ENCODE results near the gene HERC4.
"Not testable (repeated sequence)": the region's sequence is repeated elsewhere in the genome, so short reads cannot be mapped to it uniquely, and the experiment has no call there.

The HERC4 gene

DNA sequence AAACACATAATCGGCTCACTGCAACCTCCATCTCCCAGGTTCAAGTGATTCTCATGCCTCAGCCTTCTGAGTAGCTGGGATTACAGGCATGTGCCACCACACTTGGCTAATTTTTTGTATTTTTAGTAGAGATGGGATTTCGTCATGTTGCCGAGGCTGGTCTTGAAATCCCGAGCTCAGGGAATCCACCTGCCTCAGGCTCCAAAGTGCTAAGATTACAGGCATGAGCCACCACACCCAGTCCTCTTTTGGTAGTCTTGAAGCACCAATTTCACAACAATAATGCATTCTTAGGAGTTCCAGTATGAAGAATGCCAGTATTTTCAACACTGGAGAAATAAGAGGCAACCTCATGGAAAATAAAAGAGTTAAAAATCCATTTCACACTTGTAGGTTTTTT is 109.0 kb downstream of the HERC4 start:
- H3K27ac Mint-ChIP-seq (ENCODE audit: low read depth); H3K27me3 Mint-ChIP-seq; ATAC-seq (replicated peaks; ENCODE audit: extremely low read depth, poor library complexity, severe bottlenecking); H3K4me3 Mint-ChIP-seq; H3K9me3 Mint-ChIP-seq; DNase-seq (ENCODE audit: low spot score in 2 of 2): not testable (repeated sequence)
- H3K36me3 Mint-ChIP-seq (ENCODE audit: insufficient read depth): peaks cover 23% of the 10 kb centered on the region
- H3K4me1 Mint-ChIP-seq: peaks cover 35% of the 10 kb centered on the region

- Mint-ChIP-seq H3K9me3 (no peaks in the 10 kb centered on the region), H3K4me1 (peaks cover 35% of the 10 kb centered on the region), H3K27me3 (no peaks in the 10 kb centered on the region), H3K4me3 (no peak overlapping the region), H3K36me3 (ENCODE audit: insufficient read depth) (peaks cover 22% of the 10 kb centered on the region), H3K27ac (ENCODE audit: low read depth) (no peak overlapping the region)
- ATAC-seq (replicated peaks; ENCODE audit: extremely low read depth, poor library complexity, severe bottlenecking): no peak
- no peak for DNase-seq (ENCODE audit: low spot score in 2 of 2)
Observed at GRCh38 chr10:67965456-67965855, 109.6 kb downstream of the HERC4 start.

DNA sequence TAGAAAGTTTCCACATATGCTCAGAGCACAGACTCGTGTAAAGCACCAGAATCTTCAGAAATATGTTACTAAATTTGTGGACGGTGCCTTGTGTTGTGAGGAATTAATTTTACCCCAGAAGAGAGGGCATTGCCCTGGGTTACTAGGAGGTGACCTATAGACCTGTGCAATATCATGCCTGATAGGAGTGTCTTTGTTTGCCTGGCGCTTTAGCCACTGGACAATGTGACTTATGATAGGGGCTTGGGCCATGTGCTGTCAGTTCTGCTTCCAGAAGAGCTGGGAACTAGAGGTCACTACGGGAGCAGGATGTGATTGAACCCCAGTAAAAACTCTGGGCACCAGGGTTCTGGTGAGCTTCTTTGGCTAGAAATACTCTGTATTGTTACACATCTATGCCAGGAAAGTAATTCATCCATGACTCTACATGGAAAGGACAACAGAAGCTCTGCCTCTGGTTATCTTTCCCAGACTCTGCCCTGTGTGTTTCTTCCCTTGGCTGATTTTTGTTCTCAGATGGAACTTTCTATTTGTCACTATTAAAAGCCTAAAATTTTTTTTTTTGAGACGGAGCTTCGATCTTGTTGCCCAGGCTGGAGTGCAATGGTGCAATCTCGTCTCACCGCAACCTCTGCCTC is 115.1 kb downstream of the HERC4 start:
- no peaks in the 10 kb centered on the region for H3K9me3 Mint-ChIP-seq
- DNase-seq (ENCODE audit: low spot score in 2 of 2) (no peak), ATAC-seq (replicated peaks; ENCODE audit: extremely low read depth, poor library complexity, severe bottlenecking) (no peak)
- peak overlapping the region; percentile 73 for H3K27ac Mint-ChIP-seq (ENCODE audit: low read depth)
- H3K27me3 Mint-ChIP-seq: no peaks in the 10 kb centered on the region
- peaks cover 11% of the 10 kb centered on the region for H3K36me3 Mint-ChIP-seq (ENCODE audit: insufficient read depth)
- peaks cover 14% of the 10 kb centered on the region for H3K4me1 Mint-ChIP-seq
- no peak overlapping the region for H3K4me3 Mint-ChIP-seq

DNA sequence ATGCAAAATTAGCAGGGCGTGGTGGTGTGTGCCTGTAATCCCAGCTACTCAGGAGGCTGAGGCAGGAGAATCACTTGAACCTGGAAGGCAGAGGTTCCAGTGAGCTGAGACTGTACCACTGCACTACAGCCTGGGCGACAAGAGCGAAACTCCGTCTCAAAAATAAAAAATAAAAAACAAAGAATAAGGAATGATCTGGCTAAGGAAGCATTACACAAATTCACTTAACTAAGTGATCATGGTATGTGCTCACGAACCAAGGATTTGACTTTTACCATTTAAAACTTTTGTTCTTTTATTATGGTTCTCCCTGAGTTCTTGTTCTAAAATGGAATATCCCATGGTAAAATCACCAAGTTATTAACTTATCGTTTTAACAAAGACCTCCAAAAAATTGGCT is 119.5 kb downstream of the HERC4 start:
- H3K27me3 Mint-ChIP-seq: no peaks in the 10 kb centered on the region
- no peak overlapping the region for H3K4me3 Mint-ChIP-seq
- H3K9me3 Mint-ChIP-seq: no peaks in the 10 kb centered on the region
- no peak overlapping the region for H3K27ac Mint-ChIP-seq (ENCODE audit: low read depth)
- peaks cover 15% of the 10 kb centered on the region for H3K36me3 Mint-ChIP-seq (ENCODE audit: insufficient read depth)
- H3K4me1 Mint-ChIP-seq: peaks cover 6% of the 10 kb centered on the region
- ATAC-seq (replicated peaks; ENCODE audit: extremely low read depth, poor library complexity, severe bottlenecking): no peak
- DNase-seq (ENCODE audit: low spot score in 2 of 2): no peak

DNA sequence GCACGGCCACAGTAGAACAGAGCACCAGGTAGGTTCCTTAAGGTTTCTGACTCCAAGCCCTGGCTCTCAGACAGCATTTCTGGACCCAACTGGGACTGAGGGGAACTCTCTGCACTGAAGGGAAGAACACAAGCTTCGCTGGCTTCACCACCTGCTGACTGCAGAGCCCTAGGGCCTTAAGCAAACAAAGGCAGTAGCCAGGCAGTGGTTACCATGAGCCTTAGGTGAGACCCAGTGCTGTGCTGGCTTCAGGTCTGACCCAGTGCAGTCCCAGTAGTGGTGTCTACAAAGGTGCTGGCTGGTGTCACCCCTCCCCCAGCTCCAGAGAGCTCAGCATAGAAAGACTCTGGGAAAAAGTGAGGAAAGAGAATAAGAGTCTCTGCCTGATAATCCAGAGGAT is 131.2 kb downstream of the HERC4 start:
- H3K27ac Mint-ChIP-seq (ENCODE audit: low read depth): no peak overlapping the region
- no peaks in the 10 kb centered on the region for H3K9me3 Mint-ChIP-seq
- no peaks in the 10 kb centered on the region for H3K27me3 Mint-ChIP-seq
- DNase-seq (ENCODE audit: low spot score in 2 of 2): no peak
- peaks cover 16% of the 10 kb centered on the region for H3K4me1 Mint-ChIP-seq
- H3K4me3 Mint-ChIP-seq: no peak overlapping the region
- H3K36me3 Mint-ChIP-seq (ENCODE audit: insufficient read depth): peaks cover 41% of the 10 kb centered on the region
- ATAC-seq (replicated peaks; ENCODE audit: extremely low read depth, poor library complexity, severe bottlenecking): no peak

DNA sequence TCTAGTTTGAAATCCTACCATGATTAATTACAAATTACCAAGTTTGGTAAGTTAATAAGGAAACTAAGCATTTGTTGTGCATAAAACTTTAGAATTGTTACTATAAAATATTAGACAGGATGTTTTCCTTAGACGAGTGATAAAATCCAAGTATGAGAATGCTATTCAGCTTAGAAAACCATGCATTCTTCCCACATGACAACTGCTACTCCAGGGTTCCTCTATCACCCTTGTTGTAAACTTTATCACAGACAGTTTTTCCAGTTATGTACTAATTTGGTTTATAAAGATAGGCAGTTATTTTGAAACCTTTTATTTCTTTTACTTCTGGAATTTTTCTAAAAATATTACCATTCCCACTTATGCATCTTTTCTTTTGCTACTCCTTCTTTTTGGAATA is 138.7 kb downstream of the HERC4 start:
- no peak overlapping the region for H3K4me3 Mint-ChIP-seq
- ATAC-seq (replicated peaks; ENCODE audit: extremely low read depth, poor library complexity, severe bottlenecking): no peak
- peak overlapping the region; percentile 38 for H3K27ac Mint-ChIP-seq (ENCODE audit: low read depth)
- peaks cover 47% of the 10 kb centered on the region for H3K36me3 Mint-ChIP-seq (ENCODE audit: insufficient read depth)
- no peak for DNase-seq (ENCODE audit: low spot score in 2 of 2)
- H3K9me3 Mint-ChIP-seq: no peaks in the 10 kb centered on the region
- no peaks in the 10 kb centered on the region for H3K27me3 Mint-ChIP-seq
- no peaks in the 10 kb centered on the region for H3K4me1 Mint-ChIP-seq

- DNase-seq (ENCODE audit: low spot score in 2 of 2): no peak
- Mint-ChIP-seq H3K27ac (ENCODE audit: low read depth) (no peak overlapping the region), H3K4me1 (no peaks in the 10 kb centered on the region), H3K4me3 (no peak overlapping the region), H3K36me3 (ENCODE audit: insufficient read depth) (peaks cover 53% of the 10 kb centered on the region), H3K9me3 (no peaks in the 10 kb centered on the region), H3K27me3 (no peaks in the 10 kb centered on the region)
- ATAC-seq (replicated peaks; ENCODE audit: extremely low read depth, poor library complexity, severe bottlenecking): no peak
Observed at GRCh38 chr10:67935223-67935622, 139.9 kb downstream of the HERC4 start.

DNA sequence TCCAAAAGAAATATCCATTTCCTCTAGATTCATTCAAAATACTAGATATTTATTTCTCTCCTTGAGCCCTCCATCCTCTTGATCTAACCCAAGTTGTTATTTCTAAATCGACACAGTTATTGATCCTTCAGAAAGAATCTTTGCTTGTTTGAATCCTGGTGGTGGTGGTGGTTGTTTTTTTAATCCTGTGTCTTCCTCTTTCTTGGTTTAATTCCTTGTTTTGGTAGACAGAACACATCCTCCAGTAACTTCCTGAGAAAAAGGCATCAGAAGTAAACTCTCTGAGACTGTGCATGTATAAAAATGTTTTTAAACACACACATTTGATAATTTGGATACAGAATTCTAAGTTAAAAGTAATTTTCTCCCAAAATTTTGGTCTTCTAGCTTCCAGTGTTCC is 140.7 kb downstream of the HERC4 start:
- Mint-ChIP-seq H3K27ac (ENCODE audit: low read depth) (peak overlapping the region; percentile 78), H3K4me1 (no peaks in the 10 kb centered on the region), H3K27me3 (no peaks in the 10 kb centered on the region), H3K4me3 (no peak overlapping the region), H3K9me3 (no peaks in the 10 kb centered on the region), H3K36me3 (ENCODE audit: insufficient read depth) (peaks cover 56% of the 10 kb centered on the region)
- no peak for DNase-seq (ENCODE audit: low spot score in 2 of 2)
- ATAC-seq (replicated peaks; ENCODE audit: extremely low read depth, poor library complexity, severe bottlenecking): no peak

GRCh38 chr10:67933199-67933598 is 141.9 kb downstream of the HERC4 start:
- Mint-ChIP-seq H3K4me1 (no peaks in the 10 kb centered on the region), H3K4me3 (no peak overlapping the region), H3K27ac (ENCODE audit: low read depth) (peak overlapping the region; percentile 78), H3K9me3 (no peaks in the 10 kb centered on the region), H3K36me3 (ENCODE audit: insufficient read depth) (peaks cover 50% of the 10 kb centered on the region), H3K27me3 (no peaks in the 10 kb centered on the region)
- DNase-seq (ENCODE audit: low spot score in 2 of 2) (no peak), ATAC-seq (replicated peaks; ENCODE audit: extremely low read depth, poor library complexity, severe bottlenecking) (no peak)

GRCh38 chr10:67926951-67927350 is 148.1 kb downstream of the HERC4 start:
- Mint-ChIP-seq H3K36me3 (ENCODE audit: insufficient read depth) (peaks cover 42% of the 10 kb centered on the region), H3K27ac (ENCODE audit: low read depth) (no peak overlapping the region), H3K9me3 (no peaks in the 10 kb centered on the region), H3K4me1 (no peaks in the 10 kb centered on the region), H3K27me3 (no peaks in the 10 kb centered on the region), H3K4me3 (no peak overlapping the region)
- ATAC-seq (replicated peaks; ENCODE audit: extremely low read depth, poor library complexity, severe bottlenecking) (no peak), DNase-seq (ENCODE audit: low spot score in 2 of 2) (no peak)

DNA sequence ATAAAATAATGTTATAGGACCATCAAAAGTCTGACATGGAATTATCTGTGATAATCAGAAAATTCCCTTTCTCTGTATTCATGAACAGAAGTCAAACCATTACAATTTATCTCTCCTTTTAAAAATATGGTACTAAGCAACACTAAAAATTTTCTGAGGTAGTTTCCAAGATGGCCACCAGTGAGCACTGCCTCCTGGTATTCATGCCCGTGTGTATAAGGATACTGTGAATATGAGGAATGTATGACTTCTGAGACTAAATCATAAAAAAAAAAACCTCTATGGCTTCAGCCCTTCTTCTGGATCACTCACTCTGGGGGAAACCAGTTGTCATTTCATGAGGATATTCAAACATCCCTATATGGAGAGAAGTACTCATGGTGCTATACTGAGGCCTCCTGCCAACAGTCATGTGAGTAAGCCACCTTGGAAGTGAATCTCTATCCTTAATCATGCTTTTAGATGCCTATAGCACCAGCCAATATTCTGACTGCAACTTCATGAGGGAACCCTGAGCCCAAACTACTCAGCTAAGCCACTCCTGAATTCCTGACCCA is 149.6 kb downstream of the HERC4 start:
- Mint-ChIP-seq H3K27me3 (no peaks in the 10 kb centered on the region), H3K9me3 (no peaks in the 10 kb centered on the region), H3K4me1 (no peaks in the 10 kb centered on the region), H3K36me3 (ENCODE audit: insufficient read depth) (peaks cover 42% of the 10 kb centered on the region), H3K27ac (ENCODE audit: low read depth) (peak overlapping the region; percentile 22), H3K4me3 (no peak overlapping the region)
- no peak for DNase-seq (ENCODE audit: low spot score in 2 of 2)
- no peak for ATAC-seq (replicated peaks; ENCODE audit: extremely low read depth, poor library complexity, severe bottlenecking)

GRCh38 chr10:67924136-67924535 is 150.9 kb downstream of the HERC4 start:
- no peak overlapping the region for H3K4me3 Mint-ChIP-seq
- DNase-seq (ENCODE audit: low spot score in 2 of 2): no peak
- H3K27ac Mint-ChIP-seq (ENCODE audit: low read depth): peak overlapping the region; percentile 22
- no peak for ATAC-seq (replicated peaks; ENCODE audit: extremely low read depth, poor library complexity, severe bottlenecking)
- no peaks in the 10 kb centered on the region for H3K27me3 Mint-ChIP-seq
- H3K4me1 Mint-ChIP-seq: no peaks in the 10 kb centered on the region
- no peaks in the 10 kb centered on the region for H3K9me3 Mint-ChIP-seq
- H3K36me3 Mint-ChIP-seq (ENCODE audit: insufficient read depth): peaks cover 34% of the 10 kb centered on the region

DNA sequence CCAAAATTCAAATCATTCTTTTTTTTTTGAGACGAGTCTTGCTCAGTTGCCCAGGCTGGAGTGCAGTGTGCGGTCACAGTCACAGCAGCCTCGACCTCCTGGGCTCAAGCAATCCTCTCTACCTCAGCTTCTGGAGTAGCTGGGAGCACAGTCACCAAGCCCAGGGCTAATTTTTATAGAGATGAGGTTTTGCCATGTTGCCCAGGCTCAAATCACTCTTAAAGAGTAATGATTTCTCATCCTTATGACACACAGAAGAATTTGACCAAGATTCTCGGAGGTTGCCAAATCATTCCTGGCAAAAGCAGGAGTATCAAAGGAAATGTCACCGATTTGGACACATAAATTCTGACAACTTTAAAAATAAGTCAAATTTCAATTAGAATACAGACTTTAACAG is 151.5 kb downstream of the HERC4 start:
- Mint-ChIP-seq H3K27me3 (no peaks in the 10 kb centered on the region), H3K27ac (ENCODE audit: low read depth) (peak overlapping the region; percentile 22), H3K9me3 (no peaks in the 10 kb centered on the region), H3K4me1 (peaks cover under 1% of the 10 kb centered on the region), H3K4me3 (no peak overlapping the region), H3K36me3 (ENCODE audit: insufficient read depth) (peaks cover 31% of the 10 kb centered on the region)
- no peak for DNase-seq (ENCODE audit: low spot score in 2 of 2)
- ATAC-seq (replicated peaks; ENCODE audit: extremely low read depth, poor library complexity, severe bottlenecking): no peak

All from central memory CD8-positive, alpha-beta T cell (primary cell).